GM13976 (cell line): ENCODE data around the gene RAMP1.

ENCODE experiments used
- DNase-seq: peaks from one replicate; pipeline ENCODE4 v3.0.0; 2012; ENCODE audit warnings: low spot score
- CTCF ChIP-seq: IDR thresholded peaks from 2 replicates; pipeline ENCODE4 v1.5.1; 2012; ENCODE audit warnings: borderline replicate concordance, mild to moderate bottlenecking; ENCODE audit not compliant: insufficient read depth; ENCODE audit errors: extremely low read depth, missing control alignments, control extremely low read depth
- in situ Hi-C: fragments of 300-500 bp; cut with MboI; formaldehyde crosslinking; loops from one replicate; pipeline ENCODE4 v1.12.0; 2022; ENCODE audit warnings: low sequenced_read_pairs, mixed read lengths, inconsistent platforms; ENCODE audit not compliant: unreplicated experiment

The RAMP1 gene

GRCh38 chr2:237862528-237862895 is 3.1 kb downstream of the RAMP1 start:
- in situ Hi-C loops: no loop called here
- TF ChIP-seq CTCF: no peak
- DNase-seq: no peak

- DNase-seq: peak; percentile 38
- TF ChIP-seq CTCF: no peak
- in situ Hi-C loops: no loop called here
Observed at GRCh38 chr2:237863102-237863511, 3.7 kb downstream of the RAMP1 start.

GRCh38 chr2:237863689-237864443 is 4.4 kb downstream of the RAMP1 start:
- in situ Hi-C loops: no loop called here
- peak; percentile 26 for DNase-seq
- TF ChIP-seq CTCF: no peak

GRCh38 chr2:237864444-237864931 is 5.1 kb downstream of the RAMP1 start:
- DNase-seq: no peak
- in situ Hi-C loops: no loop called here
- TF ChIP-seq CTCF: no peak

GRCh38 chr2:237864940-237865622 is 5.7 kb downstream of the RAMP1 start:
- no peak for TF ChIP-seq CTCF
- DNase-seq: no peak
- in situ Hi-C loops: no loop called here

- in situ Hi-C loops: no loop called here
- no peak for DNase-seq
- no peak for TF ChIP-seq CTCF
Observed at GRCh38 chr2:237865623-237866041, 6.2 kb downstream of the RAMP1 start.
